COLO668 (cell line): ENCODE measurements around the gene AMD1.
"Not testable (repeated sequence)": the region's sequence is repeated elsewhere in the genome, so short reads cannot be mapped to it uniquely, and the experiment has no call there.

Source experiments
- DNase-seq: peaks from one replicate; lab custom pipeline; 2025; ENCODE audit not compliant: unreplicated experiment; lab: John Stamatoyannopoulos, UW

Gene AMD1

GRCh38 chr6:110873981-110874879 lies at the start of gene AMD1:
Gene AMD1 (plus strand): TSS chr6:110874785. CDS start chr6:110875106, 321 bp downstream.
- peak; percentile 92 for DNase-seq

- no peak for DNase-seq
These were observed 48.1 kb upstream of the AMD1 start for GRCh38 chr6:110826236-110827129.

DNA sequence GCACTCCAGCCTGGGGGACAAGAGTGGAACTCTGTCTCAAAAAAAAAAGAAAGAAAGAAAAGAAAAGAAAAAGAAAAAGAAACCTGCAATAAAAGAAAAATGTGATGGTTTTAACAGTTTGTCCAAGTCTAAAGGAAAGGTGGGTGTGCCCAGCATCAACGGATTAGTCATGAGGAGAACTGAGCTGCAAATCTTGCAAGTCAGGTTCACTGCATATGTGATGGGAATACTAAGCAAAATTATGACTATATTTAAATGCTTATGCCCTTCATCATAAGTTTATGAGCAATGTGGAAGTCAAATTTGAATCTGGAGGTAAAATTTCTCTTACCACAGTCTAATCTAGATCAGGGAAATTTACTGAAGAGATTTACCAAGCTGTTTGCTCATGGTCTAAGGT lies 46.2 kb upstream of the AMD1 start:
- no peak for DNase-seq

- no peak for DNase-seq
These were observed 43.2 kb upstream of the AMD1 start for GRCh38 chr6:110831405-110831804.

DNA sequence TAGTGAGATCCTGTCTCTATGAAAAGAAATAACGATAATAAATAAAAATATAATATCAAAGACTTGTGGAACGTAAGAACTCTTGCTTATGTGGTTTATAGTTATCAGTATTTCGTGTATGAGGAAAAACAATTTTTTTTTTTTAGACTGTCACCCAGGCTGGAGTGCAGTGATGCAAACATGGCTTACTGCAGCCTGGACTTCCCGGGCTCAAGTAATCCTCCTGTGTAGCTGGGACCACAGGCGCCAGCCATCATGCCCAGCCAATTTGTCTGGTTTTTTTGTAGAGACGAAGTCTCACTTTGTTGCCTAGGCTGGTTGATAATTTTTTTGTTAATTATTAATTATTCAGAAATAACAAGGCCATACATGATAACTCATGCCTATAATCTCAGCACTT lies 40.8 kb upstream of the AMD1 start:
- no peak for DNase-seq

DNA sequence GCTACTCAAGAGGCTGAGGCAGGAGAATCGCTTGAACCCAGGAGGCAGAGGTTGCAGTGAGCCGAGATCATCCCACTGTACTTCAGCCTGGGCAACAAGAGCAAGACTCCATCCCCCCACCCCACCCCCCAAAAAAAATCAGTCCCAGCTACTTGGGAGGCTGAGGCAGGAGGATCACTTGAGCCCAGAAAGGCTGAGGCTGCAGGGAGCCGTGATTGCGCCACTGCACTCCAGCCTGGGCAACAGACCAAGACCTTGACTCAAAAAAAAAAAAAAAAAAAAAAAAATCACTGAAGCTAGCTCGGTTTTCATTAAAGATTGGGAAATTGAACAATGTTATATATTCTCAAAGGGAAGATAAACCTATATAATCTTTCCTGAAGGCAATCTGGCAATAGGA lies 38.8 kb upstream of the AMD1 start:
- DNase-seq = not testable (repeated sequence)

DNA sequence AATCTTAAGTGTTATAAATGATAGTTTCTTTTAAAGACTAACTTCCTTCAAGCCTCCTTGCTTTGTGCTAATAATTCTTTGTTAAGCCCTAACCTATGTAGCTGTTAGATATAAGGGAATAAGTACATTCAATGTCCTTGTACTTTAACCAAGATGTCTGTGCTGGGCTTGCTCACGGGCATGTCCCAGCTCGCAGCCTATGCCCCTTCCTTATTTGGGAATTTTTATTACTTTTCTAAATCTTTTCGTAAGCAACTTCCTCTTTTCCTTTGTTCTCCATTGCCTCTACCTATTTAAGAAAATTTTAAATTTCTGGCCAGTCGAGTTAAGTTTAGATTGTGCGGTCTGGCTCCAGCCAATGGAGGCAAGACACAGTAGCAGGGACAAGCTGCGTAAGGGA lies 33.3 kb upstream of the AMD1 start:
- no peak for DNase-seq

- DNase-seq = no peak
These were observed 24.8 kb upstream of the AMD1 start for GRCh38 chr6:110849781-110850180.

DNA sequence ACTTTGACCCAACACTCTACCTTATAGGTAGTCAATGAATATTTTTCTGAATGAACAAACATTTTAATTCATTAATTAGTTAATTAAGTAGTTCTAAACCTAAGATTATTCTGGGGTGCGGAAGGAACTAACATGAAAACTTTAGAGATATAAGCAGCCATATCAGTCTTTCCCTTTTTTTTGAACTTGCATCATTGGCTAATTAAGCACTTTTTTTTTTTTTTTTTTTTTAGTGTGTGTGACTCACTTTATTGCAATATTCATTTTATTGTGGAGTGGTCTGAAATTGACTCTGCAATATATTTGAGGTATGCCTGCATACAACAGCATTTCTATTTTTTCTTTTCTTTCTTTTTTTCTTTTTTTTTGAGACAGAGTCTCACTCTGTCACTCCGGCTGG lies 21.8 kb upstream of the AMD1 start:
- no peak for DNase-seq

- DNase-seq = no peak
These were observed 20.7 kb upstream of the AMD1 start for GRCh38 chr6:110853754-110854477.

DNA sequence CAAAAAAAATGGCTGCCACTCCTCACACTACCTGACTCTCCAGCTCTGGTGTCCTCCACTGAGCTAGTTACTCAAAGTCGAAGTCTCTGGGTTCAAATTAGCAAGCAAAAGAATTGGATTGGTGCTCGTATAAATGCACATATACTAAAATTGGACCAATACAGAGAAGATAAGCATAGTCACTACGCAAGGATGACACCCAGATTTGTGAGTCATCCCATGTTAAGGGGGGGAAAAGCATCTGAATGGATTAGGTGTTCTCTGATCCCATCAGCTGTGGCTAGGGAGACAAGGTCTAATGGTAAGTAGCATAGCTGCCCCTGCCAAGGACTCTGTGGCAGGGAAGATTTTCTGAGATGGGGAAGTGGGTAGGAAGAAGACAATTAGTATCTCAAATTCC lies 18.3 kb upstream of the AMD1 start:
- DNase-seq = no peak

DNA sequence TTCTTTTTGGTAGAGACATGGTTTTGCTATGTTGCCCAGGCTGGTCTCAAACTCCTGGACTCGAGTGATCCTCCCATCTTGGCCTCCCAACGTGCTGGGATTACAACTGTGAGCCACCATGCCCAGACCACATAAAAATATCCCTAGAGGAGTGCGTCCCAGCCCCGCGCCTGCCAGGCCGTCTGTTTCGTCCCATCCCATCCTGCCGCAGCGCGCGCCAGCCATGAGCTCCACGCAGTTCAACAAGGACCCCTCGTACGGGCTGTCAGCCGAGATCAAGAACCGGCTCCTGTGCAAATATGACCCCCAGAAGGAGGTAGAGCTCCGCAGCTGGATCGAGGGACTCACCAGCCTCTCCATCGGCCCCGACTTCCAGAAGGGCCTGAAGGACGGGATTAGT lies 16.6 kb upstream of the AMD1 start:
- DNase-seq = no peak

DNA sequence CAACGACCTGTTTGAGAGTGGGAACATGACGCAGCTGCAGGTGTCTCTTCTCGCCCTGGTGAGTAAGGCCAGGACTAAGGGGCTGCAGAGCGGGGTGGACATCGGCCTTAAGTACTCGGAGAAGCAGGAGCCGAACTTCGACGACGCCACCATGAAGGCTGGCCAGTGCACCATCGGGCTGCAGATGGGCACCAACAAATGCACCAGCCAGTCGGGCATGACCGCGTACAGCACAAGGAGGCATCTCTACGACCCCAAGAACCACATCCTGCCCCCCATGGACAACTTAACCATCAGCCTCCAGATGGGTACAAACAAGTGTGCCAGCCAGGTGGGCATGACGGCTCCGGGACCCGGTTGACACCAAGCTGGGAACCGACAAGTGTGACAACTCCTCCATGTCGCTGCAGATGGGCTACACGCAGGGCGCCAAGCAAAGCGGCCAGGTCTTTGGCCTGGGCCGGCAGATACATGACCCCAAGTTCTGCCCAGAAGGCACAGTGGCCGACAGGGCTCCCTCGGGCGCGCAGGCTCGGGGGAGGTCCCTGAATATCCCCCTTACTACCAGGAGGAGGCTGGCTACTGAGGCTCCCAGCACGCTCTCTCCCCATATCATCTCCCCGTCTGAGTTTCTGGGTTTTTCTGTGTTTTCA lies 15.9 kb upstream of the AMD1 start:
- no peak for DNase-seq

DNA sequence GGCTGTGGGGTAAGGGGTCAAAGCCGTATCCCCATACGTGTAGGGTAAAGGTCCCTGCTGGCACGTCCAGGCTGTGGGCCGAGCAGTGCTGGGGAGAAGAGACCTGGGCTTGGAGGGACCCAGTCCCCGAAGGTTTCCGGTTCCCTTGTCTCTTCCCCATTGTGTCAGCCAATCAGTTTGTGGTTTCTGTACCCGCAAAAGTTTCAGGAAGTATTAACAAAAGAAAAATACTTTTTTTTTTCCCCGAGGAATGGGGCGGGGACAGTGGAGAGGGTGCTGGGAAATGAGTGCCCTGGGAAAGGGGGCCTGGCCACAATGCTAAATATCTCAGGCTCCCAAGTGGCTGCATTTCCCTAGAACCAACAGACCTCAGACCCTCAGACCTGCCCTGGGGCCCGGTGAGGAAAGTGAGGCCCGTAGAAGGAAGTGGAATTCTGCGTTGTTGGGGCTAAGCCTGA lies 15.2 kb upstream of the AMD1 start:
- DNase-seq = no peak

DNA sequence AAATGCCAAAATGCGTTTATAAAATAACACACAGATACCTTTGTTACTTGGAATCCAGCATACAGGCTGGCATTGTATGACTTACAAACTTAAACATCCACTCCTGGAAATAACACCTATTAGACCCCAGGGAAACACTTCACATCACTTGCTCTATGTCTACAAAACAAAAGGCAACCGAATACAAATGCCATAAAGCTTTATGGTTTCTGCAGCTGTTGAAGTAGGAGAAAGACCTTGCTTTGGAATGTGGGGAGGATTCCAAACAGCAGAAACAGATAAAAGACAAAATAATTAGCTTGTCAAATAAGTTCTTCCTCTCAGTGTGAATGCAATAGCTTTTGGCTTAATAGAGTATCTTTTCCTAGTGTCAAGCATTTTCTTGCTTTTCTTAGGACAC lies 9.8 kb upstream of the AMD1 start:
- no peak for DNase-seq

GRCh38 chr6:110874880-110875547 lies 429 bp downstream of the AMD1 start:
- peak; percentile 75 for DNase-seq

DNA sequence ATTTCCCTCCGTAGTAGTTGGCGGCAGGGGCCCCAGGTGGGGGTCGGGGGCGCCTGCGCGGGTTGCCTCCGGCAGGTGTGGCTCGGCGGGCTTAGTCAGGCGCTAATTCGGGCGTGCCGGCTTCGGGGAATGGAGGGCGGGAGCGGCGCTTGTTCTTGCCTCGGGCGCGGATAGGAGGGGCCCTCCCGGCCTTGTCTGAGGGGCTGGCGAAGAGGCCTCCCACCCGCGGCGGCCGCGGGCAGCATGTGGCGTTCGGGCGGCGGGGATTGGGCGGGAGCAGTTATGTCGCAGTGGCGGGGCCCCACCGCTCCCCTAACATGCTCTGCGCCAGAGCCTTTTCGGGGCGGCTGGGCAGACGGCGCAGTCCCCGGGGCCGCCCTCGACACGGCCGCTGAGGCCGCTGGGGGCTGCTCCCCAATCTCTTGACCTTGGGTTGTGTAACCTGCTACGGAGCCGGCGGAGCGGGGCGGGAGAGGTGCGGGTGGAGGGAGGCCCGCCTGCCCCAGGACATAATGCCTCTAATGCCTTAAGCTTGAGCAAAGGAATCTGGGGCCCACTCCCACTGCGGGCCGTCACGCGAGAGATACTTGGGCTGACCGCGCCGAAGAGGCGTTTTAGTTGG lies 1.1 kb downstream of the AMD1 start:
- peak; percentile 75 for DNase-seq

DNA sequence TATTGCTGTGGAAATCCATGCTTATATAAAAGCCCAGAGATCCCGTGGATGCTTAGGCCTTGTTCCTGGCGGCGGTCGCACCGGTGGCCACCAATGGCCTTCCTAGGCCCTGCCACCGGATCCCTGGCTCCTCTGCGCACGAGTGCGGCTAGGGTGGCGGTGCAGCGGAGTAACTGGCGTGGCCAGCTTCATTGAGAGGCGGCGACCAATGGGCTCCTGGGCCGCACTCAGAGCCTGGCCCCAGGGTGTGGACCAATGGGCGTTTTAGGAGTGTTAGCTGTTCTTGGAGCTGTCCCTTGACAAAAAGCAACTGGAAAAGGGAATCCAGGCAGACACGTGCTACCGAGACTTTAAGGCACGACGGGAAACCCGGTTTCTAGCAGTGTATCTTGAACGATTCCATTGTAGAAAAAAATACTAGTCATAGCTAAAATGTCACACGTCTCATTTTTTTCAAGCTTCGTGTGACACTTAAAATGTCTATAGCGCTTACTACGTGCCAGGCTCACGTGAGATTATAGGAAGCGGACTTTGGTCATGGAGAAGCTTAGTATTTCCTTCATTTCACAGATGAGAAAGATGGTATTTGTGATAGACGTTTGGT lies 1.7 kb downstream of the AMD1 start:
- peak; percentile 74 for DNase-seq

DNA sequence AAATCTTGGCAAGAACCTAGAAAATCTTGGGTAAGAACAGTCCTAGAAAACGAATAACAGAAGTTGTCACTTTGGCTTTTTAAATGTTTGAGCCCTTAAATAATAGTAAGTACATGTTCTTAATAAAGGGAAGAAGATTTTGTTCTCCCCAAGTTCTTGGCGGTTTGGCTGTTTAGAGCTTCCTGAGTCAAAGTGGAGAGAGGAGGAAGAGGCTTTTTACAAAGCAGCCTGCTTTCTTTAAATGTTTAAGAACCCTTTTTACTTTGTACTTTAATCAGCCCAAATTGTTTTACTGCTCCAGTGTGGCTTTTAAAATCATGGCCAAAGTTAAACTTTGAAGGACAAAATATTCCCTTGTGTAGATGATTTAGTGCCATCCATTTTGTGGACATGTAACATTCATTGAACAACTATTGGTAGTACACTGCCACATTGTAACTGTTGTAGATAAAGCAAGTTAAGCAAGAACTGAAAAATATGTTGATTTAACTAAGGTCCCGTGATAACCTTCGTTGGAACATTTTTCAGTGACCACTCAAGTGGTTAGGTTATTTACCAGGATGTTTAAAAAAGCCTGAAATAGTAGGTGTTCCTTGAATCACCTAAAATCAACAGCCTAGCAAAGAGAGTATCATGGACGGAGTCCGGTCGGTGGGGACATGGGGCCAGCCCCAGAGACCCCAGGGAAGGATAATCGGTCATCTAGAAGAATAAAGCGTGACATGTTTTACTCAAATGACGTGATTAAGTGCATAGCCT lies 2.4 kb downstream of the AMD1 start:
- no peak for DNase-seq
